KOPT-K1 (cell line): ENCODE results near the gene TMEM61.
"Not testable (repeated sequence)": the region's sequence is repeated elsewhere in the genome, so short reads cannot be mapped to it uniquely, and the experiment has no call there.

Experiments
- H3K27ac ChIP-seq: fragments of 200-600 bp; sonication (generic); 2 replicates; pipeline ENCODE4 v1.5.1; 2016; ENCODE audit warnings: antibody characterized with exemption, mild to moderate bottlenecking, low read depth, low read length; ENCODE audit not compliant: poor library complexity, severe bottlenecking
- H3K36me3 ChIP-seq: fragments of 200-600 bp; sonication (generic); 2 replicates; pipeline ENCODE4 v1.5.1; 2017; ENCODE audit warnings: antibody characterized with exemption, mild to moderate bottlenecking, low read length, moderate library complexity; ENCODE audit not compliant: insufficient read depth
- H3K9me3 ChIP-seq: fragments of 200-600 bp; sonication (generic); 2 replicates; pipeline ENCODE4 v1.5.1; 2017; ENCODE audit warnings: antibody characterized with exemption, low read length, mild to moderate bottlenecking; ENCODE audit not compliant: insufficient read depth, poor library complexity, severe bottlenecking

TMEM61 gene

GRCh38 chr1:54951810-54952226 lies 28.6 kb upstream of the TMEM61 start:
- peaks cover 7% of the 10 kb centered on the region for H3K9me3 ChIP-seq
- H3K27ac ChIP-seq = no peak overlapping the region
- no peaks in the 10 kb centered on the region for H3K36me3 ChIP-seq

DNA sequence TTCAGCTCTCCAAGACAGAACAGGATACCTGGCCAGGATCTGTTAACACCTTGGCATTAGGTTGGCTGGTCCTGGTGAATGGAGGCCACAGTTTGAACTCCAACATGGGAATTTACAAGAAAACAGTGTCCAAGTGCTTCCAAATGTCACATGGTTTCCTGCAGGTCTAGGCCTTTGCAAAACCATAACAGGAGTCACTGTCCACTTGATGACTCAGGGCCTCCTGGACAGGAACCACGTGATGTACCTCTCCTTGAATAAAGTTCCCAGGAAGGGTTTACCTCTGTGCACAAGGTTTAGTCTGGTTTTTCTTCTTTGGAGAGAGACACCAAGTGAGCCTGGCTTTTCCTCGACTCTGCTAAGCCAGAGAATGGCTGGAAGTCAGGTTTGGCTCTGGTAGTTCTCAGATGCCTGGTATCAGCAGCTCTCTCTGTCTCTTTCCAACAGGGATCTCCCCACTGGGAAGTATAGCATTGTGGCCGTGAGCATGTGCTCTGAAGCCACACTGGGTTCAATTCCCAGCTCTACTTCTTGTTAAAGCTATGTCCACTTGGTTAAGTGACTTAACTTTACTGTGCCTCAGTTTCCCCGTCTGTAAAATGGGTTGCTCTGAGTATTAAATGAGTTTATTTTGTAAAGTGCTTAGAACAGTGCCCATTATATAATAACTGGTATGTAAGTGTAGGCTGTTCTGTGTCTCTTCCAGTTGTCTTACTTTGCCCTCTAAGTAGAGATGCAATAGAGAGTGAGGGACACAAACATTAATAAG lies 27.3 kb upstream of the TMEM61 start:
- no peaks in the 10 kb centered on the region for H3K36me3 ChIP-seq
- H3K27ac ChIP-seq = no peak overlapping the region
- H3K9me3 ChIP-seq = peaks cover 16% of the 10 kb centered on the region

GRCh38 chr1:54953846-54954245 lies 26.6 kb upstream of the TMEM61 start:
- no peaks in the 10 kb centered on the region for H3K36me3 ChIP-seq
- peaks cover 18% of the 10 kb centered on the region for H3K9me3 ChIP-seq
- no peak overlapping the region for H3K27ac ChIP-seq

- H3K27ac ChIP-seq = no peak overlapping the region
Observed at GRCh38 chr1:54955359-54955758, 25.1 kb upstream of the TMEM61 start.

DNA sequence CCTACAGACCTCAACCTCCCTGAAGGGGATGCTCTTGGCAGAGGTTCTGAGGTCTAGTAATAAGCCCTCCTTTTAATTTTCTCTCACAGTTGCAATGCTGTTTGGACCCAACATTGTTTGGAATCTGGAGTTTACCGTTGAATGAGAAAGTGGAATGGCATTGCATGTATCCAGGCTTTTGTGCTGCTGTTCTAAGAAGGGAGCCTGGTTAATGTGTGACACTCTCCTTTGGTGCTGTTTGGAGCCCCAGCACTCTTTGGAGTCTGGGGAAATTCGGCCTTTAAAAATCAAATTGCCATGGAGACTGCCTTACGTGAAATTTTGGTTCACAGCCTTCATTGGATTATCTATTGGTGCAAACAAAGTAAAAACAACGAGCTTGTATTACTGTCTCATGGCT lies 23.7 kb upstream of the TMEM61 start:
- Histone ChIP-seq H3K27ac (no peak overlapping the region), H3K36me3 (no peaks in the 10 kb centered on the region), H3K9me3 (peaks cover 32% of the 10 kb centered on the region)

More at GRCh38 chr1:54955359-54955758, 25.1 kb upstream of the TMEM61 start:
- Histone ChIP-seq H3K9me3 (peaks cover 30% of the 10 kb centered on the region), H3K36me3 (no peaks in the 10 kb centered on the region)

DNA sequence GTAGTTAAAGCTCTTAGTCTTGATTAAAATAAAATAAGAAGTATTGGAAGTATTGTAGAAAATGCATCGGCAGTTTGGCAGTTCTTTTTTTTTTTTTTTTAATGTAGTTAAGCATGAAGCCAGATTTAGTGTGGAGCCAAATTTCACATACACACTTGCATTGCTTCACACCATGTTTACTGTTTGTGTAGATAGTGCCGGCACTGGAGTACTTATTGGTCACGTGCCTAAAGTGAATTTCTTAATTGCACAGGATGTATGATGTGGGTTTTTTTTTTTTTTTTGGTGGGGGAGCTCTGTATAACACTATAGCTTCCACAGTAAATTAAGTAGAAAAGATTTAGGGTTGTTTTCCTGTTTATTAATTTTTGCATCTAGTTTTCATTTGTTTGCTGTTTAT lies 21.2 kb upstream of the TMEM61 start:
- Histone ChIP-seq H3K27ac (no peak overlapping the region), H3K9me3 (peaks cover 31% of the 10 kb centered on the region), H3K36me3 (no peaks in the 10 kb centered on the region)

GRCh38 chr1:54962612-54963395 lies 17.6 kb upstream of the TMEM61 start:
- no peaks in the 10 kb centered on the region for H3K36me3 ChIP-seq
- H3K9me3 ChIP-seq = peaks cover 19% of the 10 kb centered on the region
- no peak overlapping the region for H3K27ac ChIP-seq

- peaks cover 14% of the 10 kb centered on the region for H3K9me3 ChIP-seq
- H3K36me3 ChIP-seq, H3K27ac ChIP-seq: not testable (repeated sequence)
Observed at GRCh38 chr1:54963829-54964228, 16.6 kb upstream of the TMEM61 start.

DNA sequence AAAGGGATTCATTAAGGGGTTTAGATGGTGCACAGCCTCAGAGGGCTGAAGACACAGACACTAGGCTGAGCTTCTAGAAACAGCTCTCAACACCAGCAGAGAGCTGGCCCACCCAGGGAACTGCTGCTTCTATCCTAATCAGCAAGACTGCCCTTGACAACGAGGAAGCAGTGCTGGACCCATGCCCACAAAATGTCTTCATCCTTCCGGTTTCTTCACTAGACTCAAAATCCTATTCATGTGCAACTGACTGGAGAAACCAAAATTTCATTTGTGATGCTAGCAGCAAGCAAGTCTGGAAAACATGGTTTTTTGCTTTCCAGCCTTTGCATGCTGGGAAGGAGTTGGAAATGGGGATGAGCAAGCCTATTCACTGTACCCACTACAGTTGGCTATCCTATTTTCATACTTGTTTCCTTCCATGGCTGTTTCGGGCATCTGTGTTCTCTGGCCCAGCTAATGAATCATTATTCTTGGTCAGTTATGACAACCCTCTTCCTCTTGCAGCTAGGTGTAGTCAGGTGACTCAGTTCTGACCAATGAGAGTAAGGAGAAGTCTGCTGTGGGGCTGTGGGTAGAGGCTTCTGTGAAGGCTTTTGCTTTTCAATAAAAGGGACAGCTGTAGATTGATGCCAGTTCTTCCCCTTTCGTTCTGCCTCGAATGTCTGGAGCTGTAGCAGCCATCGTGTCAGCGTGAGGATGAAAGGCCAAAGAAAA lies 14.6 kb upstream of the TMEM61 start:
- Histone ChIP-seq H3K27ac (no peak overlapping the region), H3K36me3 (no peaks in the 10 kb centered on the region), H3K9me3 (no peaks in the 10 kb centered on the region)

GRCh38 chr1:54967372-54967771 lies 13.1 kb upstream of the TMEM61 start:
- no peak overlapping the region for H3K27ac ChIP-seq
- no peaks in the 10 kb centered on the region for H3K36me3 ChIP-seq
- no peaks in the 10 kb centered on the region for H3K9me3 ChIP-seq

DNA sequence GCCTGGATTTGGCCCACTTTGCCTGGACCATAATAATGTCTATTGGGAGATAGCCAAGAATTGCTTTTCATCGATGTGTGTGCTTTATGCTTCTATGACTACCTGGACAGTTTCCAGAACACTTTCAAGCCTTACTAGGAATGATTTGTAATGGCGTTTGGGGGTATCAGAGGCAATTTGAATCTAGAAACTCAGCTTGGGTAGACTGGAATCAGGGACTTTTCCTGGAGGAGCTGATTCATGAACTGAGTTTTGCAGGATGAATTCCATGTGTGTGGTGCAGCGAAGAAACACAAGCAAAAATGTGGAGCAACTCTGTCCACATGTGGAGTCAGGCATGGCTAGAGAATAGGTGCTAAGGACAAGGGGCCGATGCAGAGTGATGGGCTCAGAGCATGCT lies 11.9 kb upstream of the TMEM61 start:
- H3K9me3 ChIP-seq = no peaks in the 10 kb centered on the region
- no peak overlapping the region for H3K27ac ChIP-seq
- no peaks in the 10 kb centered on the region for H3K36me3 ChIP-seq

DNA sequence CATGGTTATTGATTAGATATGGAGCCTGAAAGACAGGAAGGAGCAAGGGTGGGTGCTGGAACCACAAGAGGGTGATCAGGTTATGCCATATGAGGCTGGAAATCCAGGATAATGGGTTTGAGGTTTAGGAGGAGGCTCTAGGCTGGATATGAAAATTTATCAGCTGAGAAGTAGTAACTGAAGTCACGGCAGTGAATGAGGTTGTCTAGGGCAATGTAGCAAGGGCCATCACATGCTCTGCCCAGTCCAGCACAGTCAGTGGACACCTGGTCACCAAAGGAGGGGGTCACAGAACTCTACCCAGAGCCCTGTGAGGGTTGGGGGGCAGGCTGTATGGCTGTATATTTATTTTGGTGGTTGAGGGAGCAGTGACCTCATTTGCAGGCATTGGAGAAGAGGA lies 10.5 kb upstream of the TMEM61 start:
- no peak overlapping the region for H3K27ac ChIP-seq
- H3K36me3 ChIP-seq = no peaks in the 10 kb centered on the region
- no peaks in the 10 kb centered on the region for H3K9me3 ChIP-seq

- Histone ChIP-seq H3K27ac (no peak overlapping the region), H3K36me3 (no peaks in the 10 kb centered on the region), H3K9me3 (no peaks in the 10 kb centered on the region)
Observed at GRCh38 chr1:54970901-54971300, 9.5 kb upstream of the TMEM61 start.

GRCh38 chr1:54971317-54971791 lies 9.1 kb upstream of the TMEM61 start:
- no peaks in the 10 kb centered on the region for H3K36me3 ChIP-seq
- no peaks in the 10 kb centered on the region for H3K9me3 ChIP-seq
- no peak overlapping the region for H3K27ac ChIP-seq

DNA sequence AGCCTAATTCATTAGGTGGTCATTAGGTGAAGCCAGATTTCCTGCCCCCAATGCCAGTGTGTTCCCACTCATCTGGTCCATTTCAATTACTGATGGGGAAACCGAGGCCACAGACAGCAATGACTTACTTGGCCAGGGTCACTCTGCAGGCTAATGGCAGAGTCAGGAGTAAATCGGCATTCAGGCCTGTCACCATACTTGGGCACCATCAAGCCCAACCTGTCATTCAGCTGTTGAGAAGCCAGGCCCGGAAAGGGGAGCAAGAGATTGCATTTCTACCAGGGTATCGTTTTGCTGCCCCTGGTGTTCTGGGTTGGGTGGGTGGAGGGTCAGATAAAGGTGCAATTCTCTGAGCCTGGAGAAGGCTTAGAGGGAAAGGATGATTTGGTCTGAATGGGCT lies 8.0 kb upstream of the TMEM61 start:
- Histone ChIP-seq H3K9me3 (no peaks in the 10 kb centered on the region), H3K27ac (no peak overlapping the region)

More for the DNA sequence above, 8.0 kb upstream of the TMEM61 start:
- no peaks in the 10 kb centered on the region for H3K36me3 ChIP-seq
